ENCODE data around the gene ADH1B.

GRCh38 chr4:99323756-99324155 is 2.6 kb upstream of the ADH1B start:
- TF ChIP-seq CTCF (IDR thresholded peaks at IDR 0.05) = no peak
- TF ChIP-seq POLR2A (IDR thresholded peaks at IDR 0.05) = no peak
